Chondrocyte (in vitro differentiated cells): ENCODE data around the gene DRAM1. TPM values are rescaled to one million over a fixed set of nuclear protein-coding genes. Genes with fewer than 3 reads are reported as not detected.
A peak's percentile ranks its signal among the peaks of the same experiment; 100 is the strongest.

Experiments used
- DNase-seq: peaks from one replicate; pipeline ENCODE4 v3.0.0; 2021; ENCODE audit warnings: mixed read lengths, low spot score
- H3K27ac Mint-ChIP-seq: one replicate; pipeline ENCODE4 v1.8.0; 2021; ENCODE audit warnings: mild to moderate bottlenecking, moderate library complexity, mixed read lengths; ENCODE audit not compliant: unreplicated experiment
- H3K27me3 Mint-ChIP-seq: 2 replicates; pipeline ENCODE4 v1.8.0; 2021; ENCODE audit warnings: low read depth, mixed read lengths
- H3K36me3 Mint-ChIP-seq: 2 replicates; pipeline ENCODE4 v1.8.0; 2021; ENCODE audit warnings: low read depth, mixed read lengths
- H3K4me1 Mint-ChIP-seq: 2 replicates; pipeline ENCODE4 v1.8.0; 2021; ENCODE audit warnings: low read depth, mild to moderate bottlenecking, mixed read lengths
- H3K4me3 Mint-ChIP-seq: one replicate; pipeline ENCODE4 v1.8.0; 2021; ENCODE audit warnings: mild to moderate bottlenecking, moderate library complexity, mixed read lengths; ENCODE audit not compliant: unreplicated experiment
- H3K9me3 Mint-ChIP-seq: 2 replicates; pipeline ENCODE4 v1.8.0; 2021; ENCODE audit warnings: low read depth, mixed read lengths
- CTCF ChIP-seq: fragments of 200-600 bp; sonication (generic); IDR thresholded peaks from 2 replicates; pipeline ENCODE4 v1.5.0; 2021; ENCODE audit warnings: antibody characterized with exemption, mild to moderate bottlenecking, moderate library complexity
- total RNA-seq: library from RNA; stranded (reverse); gene quantifications from 3 replicates; pipeline ENCODE4 v1.2.1, GENCODE V29; 2021

DRAM1 gene
- total RNA-seq, 1 donor from 2014 or later: 11.6 TPM

GRCh38 chr12:101847325-101847724 lies 30.1 kb upstream of the DRAM1 start:
- Mint-ChIP-seq H3K27me3 (no peaks in the 10 kb centered on the region), H3K4me1 (no peaks in the 10 kb centered on the region), H3K9me3 (no peaks in the 10 kb centered on the region), H3K27ac (no peak overlapping the region), H3K4me3 (no peak overlapping the region), H3K36me3 (no peaks in the 10 kb centered on the region)
- no peak for DNase-seq
- TF ChIP-seq CTCF: no peak

- Mint-ChIP-seq H3K27ac (no peak overlapping the region), H3K27me3 (no peaks in the 10 kb centered on the region), H3K4me1 (peaks cover 4% of the 10 kb centered on the region), H3K9me3 (no peaks in the 10 kb centered on the region), H3K36me3 (no peaks in the 10 kb centered on the region), H3K4me3 (no peak overlapping the region)
- TF ChIP-seq CTCF: no peak
- no peak for DNase-seq
Observed at GRCh38 chr12:101850199-101850598, 27.2 kb upstream of the DRAM1 start.

- no peak for TF ChIP-seq CTCF
- Mint-ChIP-seq H3K4me1 (peaks cover 16% of the 10 kb centered on the region), H3K27ac (no peak overlapping the region), H3K27me3 (no peaks in the 10 kb centered on the region), H3K4me3 (no peak overlapping the region), H3K36me3 (no peaks in the 10 kb centered on the region), H3K9me3 (no peaks in the 10 kb centered on the region)
- DNase-seq: no peak
Observed at GRCh38 chr12:101852998-101853397, 24.4 kb upstream of the DRAM1 start.

- H3K4me1 Mint-ChIP-seq: peaks cover 24% of the 10 kb centered on the region
- H3K27ac Mint-ChIP-seq: no peak overlapping the region
- DNase-seq: no peak
Observed at GRCh38 chr12:101854747-101855146, 22.6 kb upstream of the DRAM1 start.

GRCh38 chr12:101855364-101855884 lies 22.0 kb upstream of the DRAM1 start:
- Mint-ChIP-seq H3K4me3 (peak overlapping the region; percentile 37), H3K27ac (peak overlapping the region; percentile 43), H3K27me3 (no peaks in the 10 kb centered on the region), H3K9me3 (no peaks in the 10 kb centered on the region), H3K36me3 (no peaks in the 10 kb centered on the region), H3K4me1 (peaks cover 31% of the 10 kb centered on the region)
- TF ChIP-seq CTCF: no peak
- no peak for DNase-seq

More at GRCh38 chr12:101854747-101855146, 22.6 kb upstream of the DRAM1 start:
- no peaks in the 10 kb centered on the region for H3K36me3 Mint-ChIP-seq
- no peaks in the 10 kb centered on the region for H3K27me3 Mint-ChIP-seq
- no peak overlapping the region for H3K4me3 Mint-ChIP-seq
- no peaks in the 10 kb centered on the region for H3K9me3 Mint-ChIP-seq
- TF ChIP-seq CTCF: no peak
